Tibial artery (tissue), 4 donors: ENCODE measurements around the gene ZNF544.
A peak's percentile ranks its signal among the peaks of the same experiment; 100 is the strongest.
"Not testable (repeated sequence)": the region's sequence is repeated elsewhere in the genome, so short reads cannot be mapped to it uniquely, and the experiment has no call there.

ENCODE experiments used
- DNase-seq, 2 donors: peaks; one replicate each; pipeline ENCODE4 v3.0.0-alpha.2; 2019
- H3K27ac ChIP-seq, 2 donors: fragments of 200-600 bp; sonication (generic) in 1 of 2; 1 replicate in 1 of 2; 2 replicates in 1 of 2; pipeline ENCODE4 v1.5.1; 2018 to 2019; ENCODE audit warnings: mild to moderate bottlenecking in 1 of 2
- H3K27me3 ChIP-seq, 2 donors: fragments of 200-600 bp; sonication (generic) in 1 of 2; one replicate each; pipeline versions ENCODE4 v1.5.1 to v1.6.0; 2016 to 2019
- H3K36me3 ChIP-seq, 3 donors: fragments of 200-600 bp; sonication (generic) in 2 of 3; one replicate each; pipeline ENCODE4 v1.5.1; 2016 to 2019; ENCODE audit warnings: mild to moderate bottlenecking in 2 of 3
- H3K4me1 ChIP-seq, 4 donors: fragments of 200-600 bp; sonication (generic) in 2 of 4; 1 replicate in 3 of 4; 2 replicates in 1 of 4; pipeline ENCODE4 v1.5.1; 2016 to 2019
- H3K4me3 ChIP-seq, 2 donors: fragments of 200-600 bp; sonication (generic) in 1 of 2; 1 replicate in 1 of 2; 2 replicates in 1 of 2; pipeline ENCODE4 v1.5.1; 2018 to 2019; ENCODE audit warnings: mild to moderate bottlenecking in 2 of 2
- H3K9me3 ChIP-seq, 3 donors: fragments of 200-600 bp; sonication (generic) in 1 of 3; one replicate each; pipeline ENCODE4 v1.5.1; 2016 to 2019
- CTCF ChIP-seq, 2 experiments: fragments of 200-600 bp in 1 of 2; fragments of 450-650 bp in 1 of 2; IDR thresholded peaks; one replicate each; pipeline ENCODE4 v1.5.1; 2017 to 2019; ENCODE audit warnings: antibody characterized with exemption in 2 of 2, mild to moderate bottlenecking in 1 of 2, moderate library complexity in 1 of 2
- intact Hi-C: fragments of 100-400 bp; cut with DNase I; formaldehyde crosslinking; loops from one replicate; pipeline ENCODE4 v1.15.0; 2023; ENCODE audit warnings: low total_unique reads

The ZNF544 gene

DNA sequence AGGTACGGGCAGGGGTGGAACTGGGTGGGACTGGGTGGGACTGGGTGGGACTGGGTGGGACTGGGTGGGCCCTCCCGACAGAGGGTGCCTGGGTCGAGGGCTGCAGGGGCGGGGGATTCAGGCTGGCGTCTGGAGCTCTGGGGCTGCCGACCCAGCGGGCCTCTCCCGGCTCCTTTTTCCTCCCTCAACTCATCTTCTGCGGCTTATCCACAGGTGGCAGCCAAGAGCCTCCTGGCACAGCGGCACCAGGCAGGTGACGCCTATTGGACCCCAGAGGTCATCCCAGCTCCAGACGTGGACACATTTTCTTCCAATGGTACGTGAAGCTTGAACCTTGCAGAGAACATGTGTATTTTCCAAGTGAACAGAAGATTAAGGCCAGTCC is 533 bp downstream of the ZNF544 start:
- Histone ChIP-seq H3K27me3 (no peaks in the 10 kb centered on the region), H3K4me1 (peaks cover 0 to 19% (median 11%) of the 10 kb centered on the region in 4 donors), H3K4me3 (peak overlapping the region; percentile 82 to 90), H3K36me3 (peaks cover 46 to 49% (median 48%) of the 10 kb centered on the region in 3 donors), H3K27ac (peak overlapping the region; percentile 79 to 87), H3K9me3 (peaks cover 0 to 86% (median 38%) of the 10 kb centered on the region in 3 donors)
- no peak for TF ChIP-seq CTCF (IDR thresholded peaks at IDR 0.05)
- no peak for DNase-seq
- intact Hi-C loops: no loop called here

- peaks cover 97 to 100% (median 98%) of the 10 kb centered on the region in 3 donors for H3K36me3 ChIP-seq
- no peaks in the 10 kb centered on the region for H3K4me1 ChIP-seq
- no peak for DNase-seq
- H3K4me3 ChIP-seq: no peak overlapping the region
- H3K9me3 ChIP-seq: peaks cover 2 to 100% (median 91%) of the 10 kb centered on the region in 3 donors
- no peak for TF ChIP-seq CTCF (IDR thresholded peaks at IDR 0.05)
- no peak overlapping the region for H3K27ac ChIP-seq
- intact Hi-C loops: no loop called here
- no peaks in the 10 kb centered on the region for H3K27me3 ChIP-seq
These were observed 8.6 kb downstream of the ZNF544 start for GRCh38 chr19:58237324-58237723.

DNA sequence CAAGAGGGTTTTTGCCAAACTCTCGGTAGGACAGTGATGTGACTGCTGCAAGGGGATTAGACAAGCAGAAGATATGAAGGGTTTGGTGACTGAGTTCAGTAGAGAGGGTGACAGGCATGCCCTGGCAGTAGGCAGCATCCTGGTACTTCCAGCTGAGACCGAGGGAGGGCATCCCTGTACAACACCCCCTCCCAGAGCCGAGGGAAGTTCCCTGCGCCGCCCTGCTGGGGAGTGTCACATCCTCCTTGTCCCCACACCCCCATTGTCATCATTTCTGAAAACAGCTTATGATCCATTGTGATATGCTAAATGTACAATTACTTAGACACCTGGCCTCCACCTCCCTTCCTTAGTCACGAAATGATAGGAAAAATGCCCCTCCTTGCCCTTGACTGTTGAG is 14.6 kb downstream of the ZNF544 start:
- Histone ChIP-seq H3K9me3 (peaks cover 28 to 100% (median 98%) of the 10 kb centered on the region in 3 donors), H3K36me3 (peaks cover 99 to 100% (median 100%) of the 10 kb centered on the region in 3 donors), H3K27ac (no peak overlapping the region), H3K4me3 (no peak overlapping the region), H3K4me1 (no peaks in the 10 kb centered on the region), H3K27me3 (no peaks in the 10 kb centered on the region)
- TF ChIP-seq CTCF (IDR thresholded peaks at IDR 0.05): no peak
- intact Hi-C loops: no loop called here
- DNase-seq: no peak

DNA sequence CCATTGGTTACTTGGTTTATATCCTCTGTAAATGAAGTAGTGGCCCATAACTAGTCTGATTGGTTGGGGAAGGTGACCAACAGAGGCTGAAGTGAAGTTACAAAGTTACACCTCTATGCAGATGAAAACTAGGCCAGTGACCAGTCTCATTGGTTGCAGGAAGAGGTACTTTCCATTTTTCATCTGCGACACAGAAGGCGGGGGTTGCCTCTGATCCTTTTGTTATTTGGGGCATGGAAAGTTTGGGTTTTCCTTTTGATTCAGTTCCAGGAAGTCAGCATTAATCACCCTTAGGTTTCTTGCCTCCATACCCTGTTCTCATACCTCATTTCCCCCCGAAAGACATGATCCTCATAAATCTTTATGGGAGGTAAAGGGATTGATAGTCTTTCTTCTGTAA is 20.2 kb downstream of the ZNF544 start:
- no peak for DNase-seq
- Histone ChIP-seq H3K4me3 (no peak overlapping the region), H3K27ac (no peak overlapping the region), H3K9me3 (peaks cover 47 to 100% (median 98%) of the 10 kb centered on the region in 3 donors), H3K4me1 (no peaks in the 10 kb centered on the region), H3K27me3 (no peaks in the 10 kb centered on the region), H3K36me3 (peaks cover 100% of the 10 kb centered on the region in 3 donors)
- intact Hi-C loops: no loop called here
- no peak for TF ChIP-seq CTCF (IDR thresholded peaks at IDR 0.05)

GRCh38 chr19:58252102-58252685 is 23.5 kb downstream of the ZNF544 start:
- Histone ChIP-seq H3K4me1 (no peaks in the 10 kb centered on the region), H3K27ac (no peak overlapping the region), H3K36me3 (peaks cover 99 to 100% (median 100%) of the 10 kb centered on the region in 3 donors), H3K4me3 (no peak overlapping the region), H3K9me3 (peaks cover 51 to 100% (median 99%) of the 10 kb centered on the region in 3 donors), H3K27me3 (no peaks in the 10 kb centered on the region)
- TF ChIP-seq CTCF (IDR thresholded peaks at IDR 0.05): no peak
- intact Hi-C loops: no loop called here
- no peak for DNase-seq

GRCh38 chr19:58258259-58258658 is 29.5 kb downstream of the ZNF544 start:
- H3K4me3 ChIP-seq, H3K27ac ChIP-seq, H3K4me1 ChIP-seq, intact Hi-C loops, DNase-seq, H3K27me3 ChIP-seq: not testable (repeated sequence)
- H3K9me3 ChIP-seq: peaks cover 71 to 100% (median 99%) of the 10 kb centered on the region in 3 donors
- peaks cover 99 to 100% (median 100%) of the 10 kb centered on the region in 3 donors for H3K36me3 ChIP-seq
